Activated CD4-positive, alpha-beta T cell treated with anti-CD3 and anti-CD28 coated beads, Interleukin-2, Interleukin-4, amounts not matched to agents 100 ng/mL and 50 ng/mL, durations not matched to agents 16 hours and 8 hours (primary cell): ENCODE measurements around the gene TTLL6.
"Not testable (repeated sequence)": the region's sequence is repeated elsewhere in the genome, so short reads cannot be mapped to it uniquely, and the experiment has no call there.

Experiments
- DNase-seq: peaks from one replicate; pipeline ENCODE4 v3.0.0-alpha.2; 2020; ENCODE audit warnings: low spot score

The TTLL6 gene

DNA sequence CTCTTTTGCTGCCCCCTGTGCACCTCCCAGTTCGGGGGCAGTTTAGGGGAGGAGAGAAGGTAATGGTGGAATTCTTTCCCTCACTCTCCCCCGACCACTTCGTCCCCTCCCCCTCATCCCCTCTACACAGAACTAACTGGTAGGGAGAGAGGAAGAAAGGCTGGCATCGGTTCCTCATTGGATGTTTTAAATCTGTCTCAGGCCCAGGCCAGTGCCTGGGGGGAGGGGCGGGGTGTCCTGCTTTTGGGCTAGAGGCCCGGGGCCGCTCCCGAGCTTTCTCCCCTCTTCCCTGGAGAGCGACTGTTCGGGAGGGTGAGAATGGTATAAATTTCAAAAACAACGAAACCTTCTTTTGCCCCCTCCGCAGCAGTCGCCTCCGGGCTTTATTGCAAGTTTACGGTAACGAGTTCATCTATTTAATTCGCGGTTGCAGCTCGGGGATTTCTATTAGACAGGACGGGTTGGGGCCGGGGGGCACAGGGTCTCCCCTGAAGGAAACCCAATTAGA lies 94.1 kb downstream of the TTLL6 start, which contains the start of gene PRAC2:
TSS of gene PRAC2 (plus strand) at position 271 of the 508 bp plus-strand sequence. CDS start 1,226 bp downstream, outside the sequence.
- no peak for DNase-seq

DNA sequence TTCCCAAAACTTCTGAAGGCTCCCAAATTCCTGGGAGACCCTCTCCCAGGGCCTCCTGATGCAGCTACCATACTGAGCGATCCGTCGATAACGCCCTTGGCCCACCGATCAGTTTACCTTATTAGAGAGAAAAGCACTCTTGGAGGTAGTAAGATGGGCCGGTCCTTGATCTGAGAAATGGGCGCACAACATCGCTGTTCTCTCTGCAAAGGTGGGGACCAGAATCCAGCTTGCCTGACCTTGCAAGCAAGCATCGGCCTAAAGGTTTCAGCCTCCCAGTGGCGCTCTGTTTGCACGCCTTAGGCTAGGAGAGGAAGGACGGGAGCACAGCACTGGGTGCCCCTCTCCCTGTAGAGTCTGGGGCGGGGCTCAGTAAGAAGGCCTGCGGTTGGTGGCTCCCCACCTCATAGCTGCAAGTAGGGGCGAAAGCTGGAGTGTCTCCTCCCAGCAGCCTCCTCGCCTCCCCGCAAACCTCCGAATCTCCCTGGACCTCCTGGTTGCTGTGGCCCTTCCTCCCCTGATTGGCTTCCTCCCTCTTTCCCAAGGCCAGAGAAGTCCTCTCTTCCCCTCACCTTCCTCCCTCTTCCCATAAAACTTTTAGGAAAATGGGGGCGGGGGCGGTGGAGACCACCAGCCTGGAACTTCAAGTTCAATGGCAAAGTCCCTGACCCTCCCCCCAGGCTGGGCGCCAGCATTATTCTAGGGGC lies 94.7 kb downstream of the TTLL6 start, which contains the start of gene PRAC1:
TSS of gene PRAC1 (minus strand) at position 318 of the 707 bp plus-strand sequence. CDS start at position 192, 126 bp downstream.
- no peak for DNase-seq

DNA sequence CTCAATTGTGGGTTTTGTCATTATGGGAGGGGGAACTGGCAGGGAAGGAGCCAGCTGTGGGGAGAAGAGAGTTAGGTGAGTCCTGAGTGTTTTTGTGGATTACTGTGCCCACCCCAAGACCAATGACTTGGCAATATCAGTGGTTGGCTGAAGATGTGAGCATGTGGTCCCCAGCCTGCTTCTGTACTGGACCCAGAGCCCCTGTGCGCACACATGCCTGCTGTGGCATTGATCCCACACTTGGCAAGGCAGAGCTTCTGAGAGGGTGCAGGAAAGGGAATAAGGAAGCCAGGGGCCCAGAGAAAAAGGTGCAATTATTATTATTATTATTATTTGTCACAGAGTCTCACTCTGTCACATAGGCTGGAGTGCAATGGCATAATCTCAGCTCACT lies 96.0 kb downstream of the TTLL6 start:
- no peak for DNase-seq

DNA sequence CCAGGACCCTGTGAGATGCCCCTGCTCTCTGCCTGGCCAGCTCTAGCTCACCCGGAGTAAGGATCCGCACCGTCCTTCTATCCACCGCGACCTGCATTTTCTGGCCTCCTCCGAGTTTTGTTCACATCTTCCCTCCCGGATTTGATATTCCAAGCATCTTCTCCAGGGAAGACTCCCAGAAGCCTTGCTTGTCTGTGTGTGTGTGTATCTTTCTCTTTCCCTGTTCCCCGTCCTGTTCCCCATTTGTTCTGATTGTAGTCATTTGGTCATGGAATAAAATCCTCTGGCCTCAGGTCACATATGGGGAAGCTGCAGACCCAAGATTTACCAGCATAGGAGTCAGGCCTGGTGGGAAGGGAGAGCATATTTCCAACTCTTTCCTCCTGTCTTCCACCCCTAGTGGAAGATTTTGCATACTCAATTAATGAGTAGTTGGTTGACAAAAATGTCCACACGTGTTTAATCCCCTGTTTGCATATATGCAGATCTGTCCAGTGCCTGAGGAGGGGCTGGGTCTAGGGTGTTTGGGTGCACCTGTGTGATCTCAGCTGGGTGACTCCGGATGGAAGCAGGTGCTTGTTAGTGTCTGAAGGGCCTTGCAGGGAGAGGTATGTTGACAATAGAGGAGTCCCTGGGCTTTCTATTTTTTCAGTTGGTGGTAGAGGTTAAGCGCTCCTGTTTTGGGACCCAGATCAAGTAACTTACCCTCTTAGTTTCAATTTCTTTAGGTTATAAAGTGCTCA lies 96.6 kb downstream of the TTLL6 start:
- no peak for DNase-seq

DNA sequence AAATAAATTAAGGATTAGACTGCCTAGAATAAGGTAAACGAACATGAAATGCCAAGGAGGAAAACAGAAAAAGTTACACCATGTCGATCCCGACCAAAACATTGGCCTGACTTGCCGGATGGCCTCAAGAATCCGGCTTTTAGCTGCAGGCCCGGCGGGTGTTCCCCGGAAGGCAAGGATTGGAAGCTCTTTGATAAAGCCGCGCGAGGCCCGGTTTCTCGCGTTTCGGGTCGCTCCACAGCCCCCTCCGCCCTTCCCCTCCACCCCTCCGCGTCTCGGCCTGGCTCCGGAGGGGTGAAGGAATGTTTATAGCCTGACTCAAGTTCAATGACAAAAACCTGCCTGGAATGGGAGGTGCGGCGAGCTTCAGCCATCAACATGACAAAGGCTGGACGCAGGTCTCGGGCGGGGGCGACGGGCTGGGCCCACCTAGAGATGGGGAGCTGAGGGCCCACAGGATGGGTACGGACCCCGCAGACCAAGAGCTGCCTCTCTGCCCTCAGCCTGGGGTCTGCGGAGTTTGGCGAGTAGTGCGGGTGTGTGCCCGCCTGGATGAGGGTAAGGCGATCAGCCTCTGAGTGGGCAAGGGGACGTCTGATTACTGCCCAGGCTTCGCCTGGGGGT lies 97.3 kb downstream of the TTLL6 start:
- no peak for DNase-seq

DNA sequence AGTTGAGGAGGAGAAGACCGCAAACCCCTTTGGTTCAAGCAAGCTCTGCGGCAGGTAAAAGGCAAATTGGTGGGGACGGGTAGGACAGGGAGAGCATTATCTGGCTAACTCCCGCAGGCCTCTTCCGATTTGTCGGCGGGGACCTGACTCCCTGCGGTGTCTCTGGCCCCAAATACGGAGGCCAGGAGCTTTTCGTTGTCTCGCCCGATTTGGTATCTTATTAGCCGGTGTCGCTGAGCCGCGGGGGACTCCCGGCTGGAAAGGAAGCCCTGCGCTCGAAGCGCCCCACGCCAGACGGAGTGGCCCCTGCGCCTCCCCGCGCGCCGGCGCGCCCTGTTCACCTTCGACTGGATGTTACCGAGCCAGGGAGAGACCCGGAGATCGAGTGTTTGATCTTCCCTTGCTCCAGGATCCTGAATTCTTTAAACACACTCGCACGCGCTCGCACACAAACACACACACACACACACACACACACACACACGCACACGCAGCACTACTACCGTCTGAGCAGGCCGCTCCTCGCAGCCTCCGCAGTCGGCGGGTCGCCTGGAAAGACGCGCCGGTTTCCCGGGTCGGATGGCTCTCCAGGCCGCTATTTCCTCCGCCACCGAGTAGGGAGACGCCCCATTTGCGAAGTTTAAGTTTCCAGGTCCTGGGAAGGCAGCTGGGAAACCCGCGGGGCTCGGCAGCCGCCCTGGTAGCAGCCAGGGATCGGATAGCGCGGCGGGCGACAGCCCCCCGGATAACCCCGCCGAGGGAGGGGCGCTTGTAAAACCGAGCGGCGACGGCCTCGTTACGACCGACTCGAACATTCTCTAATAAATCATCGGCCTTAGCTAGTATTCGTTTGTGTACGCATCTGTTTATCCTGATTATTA lies 98.0 kb downstream of the TTLL6 start:
- DNase-seq = no peak

DNA sequence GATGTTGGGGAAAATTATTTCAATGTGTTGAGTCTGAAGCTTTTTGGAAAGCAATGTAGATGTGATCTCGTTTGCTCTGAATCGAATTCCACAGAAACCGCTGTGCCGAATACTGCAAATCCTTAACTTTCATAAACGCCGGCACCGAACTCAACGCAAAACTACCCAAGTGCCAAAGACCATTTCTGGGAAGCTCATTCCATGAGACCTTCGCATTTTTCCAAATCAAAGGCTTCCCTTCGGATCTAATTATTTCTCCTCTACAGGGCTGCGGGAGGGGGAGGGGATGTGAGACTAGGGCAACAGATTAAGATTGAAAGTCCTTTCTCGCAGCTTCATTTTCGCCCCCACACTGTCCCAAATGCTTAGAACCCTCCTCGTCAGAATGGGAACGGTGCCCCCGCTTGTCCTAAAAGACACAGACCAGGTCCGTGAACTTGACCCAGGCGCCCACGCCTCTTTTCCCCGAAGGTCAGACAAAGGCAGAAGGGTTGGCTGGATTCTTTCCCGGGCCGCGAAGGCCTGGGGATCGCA lies 98.7 kb downstream of the TTLL6 start:
- no peak for DNase-seq

DNA sequence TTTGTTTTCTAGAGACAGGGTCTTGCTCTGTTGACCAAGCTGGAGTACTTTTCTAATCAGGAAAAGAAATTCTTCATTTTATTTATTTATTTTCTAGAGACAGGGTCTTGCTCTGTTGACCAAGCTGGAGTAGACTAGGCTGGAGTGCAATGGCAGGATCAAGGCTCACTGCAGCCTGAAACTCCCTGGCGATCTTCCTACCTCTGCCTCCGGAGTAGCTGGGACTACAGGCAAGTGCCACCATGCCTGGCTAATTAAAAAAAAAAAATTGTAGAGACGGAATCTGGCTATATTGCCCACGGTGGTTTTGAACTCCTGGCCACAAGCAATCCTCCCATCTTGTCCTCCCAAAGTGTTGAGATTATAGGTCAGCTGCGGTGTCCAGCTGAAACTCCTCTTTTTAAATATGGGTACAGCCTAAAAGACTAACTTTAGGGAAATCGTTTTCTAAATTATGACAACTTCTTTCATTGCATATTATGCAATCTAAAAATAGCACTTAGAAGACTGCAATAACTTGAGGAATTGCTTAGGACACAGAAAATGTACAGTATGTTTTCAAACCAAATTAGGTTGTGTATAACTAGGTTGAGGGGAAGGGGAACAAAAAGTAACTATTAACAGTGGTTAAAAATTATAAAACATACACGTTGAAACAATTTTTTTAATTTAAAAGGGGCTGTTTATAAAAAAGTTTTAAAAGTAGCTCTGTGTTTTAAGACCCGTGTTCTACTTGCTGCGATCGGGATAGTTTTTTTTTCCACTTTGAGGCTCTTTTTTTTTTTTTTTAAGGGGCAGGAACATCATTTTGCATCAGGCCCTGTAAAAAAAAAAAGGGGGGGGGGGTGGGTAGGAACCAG lies 99.4 kb downstream of the TTLL6 start:
- no peak for DNase-seq

DNA sequence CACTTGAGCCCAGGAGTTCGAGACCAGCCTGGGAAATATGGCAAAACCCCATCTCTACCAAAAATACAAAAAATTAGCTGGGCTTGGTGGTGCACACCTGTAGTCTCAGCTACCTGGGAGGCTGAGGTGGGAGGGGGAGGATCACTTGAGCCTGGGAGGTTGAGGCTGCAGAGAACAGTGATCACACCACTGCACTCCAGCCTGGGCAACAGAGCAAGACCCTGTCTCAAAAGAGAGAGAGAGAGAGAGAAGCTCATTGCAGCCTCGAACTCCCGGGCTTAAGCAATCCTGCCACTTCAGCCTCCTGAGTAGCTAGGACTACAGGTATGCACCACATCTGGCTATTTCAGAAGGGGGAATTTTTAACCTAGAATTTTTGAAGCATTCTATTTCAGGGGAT lies 100.5 kb downstream of the TTLL6 start:
- DNase-seq = not testable (repeated sequence)

DNA sequence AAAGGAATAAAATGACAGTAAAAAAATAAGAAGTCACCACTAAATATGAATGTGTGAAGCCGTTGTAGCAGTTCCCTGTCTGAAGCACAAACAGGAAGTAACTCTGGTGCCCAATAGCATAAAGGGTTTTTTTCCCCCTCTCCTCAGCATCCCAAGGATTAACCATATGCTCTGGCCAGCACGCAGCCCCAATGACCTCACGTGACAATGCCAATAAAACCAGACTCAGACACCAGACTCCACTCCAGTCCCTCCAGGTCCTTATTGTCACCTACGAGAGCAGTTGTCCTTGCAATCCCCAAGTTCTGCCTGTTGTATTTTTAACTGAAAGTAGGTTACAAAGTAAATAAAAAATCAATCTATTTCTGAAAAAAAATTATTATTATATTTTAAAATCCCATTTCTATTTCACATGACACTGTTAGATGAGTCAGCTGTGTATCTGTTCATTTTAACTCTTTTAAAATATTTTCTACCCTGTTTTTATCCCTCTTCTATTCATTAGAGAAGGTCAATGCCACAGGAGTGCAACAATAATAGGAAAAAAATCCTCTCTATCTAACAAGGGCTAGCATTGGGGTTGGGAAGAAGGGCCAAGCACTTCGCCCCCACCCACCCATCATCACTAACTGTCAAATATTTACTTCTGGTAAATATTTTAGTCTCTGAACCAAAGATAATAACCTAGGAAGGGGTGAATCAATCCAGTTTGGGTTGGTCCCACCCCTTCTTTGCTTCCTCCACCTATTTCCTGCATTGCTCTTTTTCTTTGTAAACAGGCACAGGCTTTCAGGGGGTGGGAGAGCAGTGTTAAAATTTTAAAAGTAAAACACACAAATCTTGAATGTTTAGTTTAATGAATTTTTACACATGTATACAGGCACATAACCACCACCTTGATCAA lies 101.3 kb downstream of the TTLL6 start:
- DNase-seq = no peak
